GM19328 (cell line): ENCODE results near the gene FNBP1.

Experiments used
- ATAC-seq: cut with Tn5 transposase; IDR thresholded peaks from one replicate; pipeline ENCODE4 v1.9.1; 2021; ENCODE audit warnings: mild to moderate bottlenecking, moderate library complexity; ENCODE audit not compliant: unreplicated experiment

Gene FNBP1

DNA sequence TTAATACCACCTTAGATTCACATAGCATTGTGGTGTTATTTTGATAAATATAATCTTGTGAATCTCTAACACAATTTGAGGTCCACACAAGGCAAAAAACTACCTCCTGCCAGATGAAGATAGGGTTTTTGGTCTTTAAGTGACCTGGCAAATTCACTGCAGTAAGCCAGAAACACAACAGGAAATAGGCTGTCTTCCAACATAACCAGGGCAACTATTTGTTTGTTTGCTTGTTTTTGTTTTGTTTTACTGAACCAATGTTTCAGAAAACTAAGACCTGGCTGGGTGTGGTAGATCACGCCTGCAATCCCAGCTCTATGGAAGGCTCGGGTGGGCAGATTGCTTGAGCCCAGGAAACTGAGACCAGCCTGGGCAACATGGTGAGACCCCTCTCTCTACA lies 112.2 kb downstream of the FNBP1 start:
- ATAC-seq = no peak

DNA sequence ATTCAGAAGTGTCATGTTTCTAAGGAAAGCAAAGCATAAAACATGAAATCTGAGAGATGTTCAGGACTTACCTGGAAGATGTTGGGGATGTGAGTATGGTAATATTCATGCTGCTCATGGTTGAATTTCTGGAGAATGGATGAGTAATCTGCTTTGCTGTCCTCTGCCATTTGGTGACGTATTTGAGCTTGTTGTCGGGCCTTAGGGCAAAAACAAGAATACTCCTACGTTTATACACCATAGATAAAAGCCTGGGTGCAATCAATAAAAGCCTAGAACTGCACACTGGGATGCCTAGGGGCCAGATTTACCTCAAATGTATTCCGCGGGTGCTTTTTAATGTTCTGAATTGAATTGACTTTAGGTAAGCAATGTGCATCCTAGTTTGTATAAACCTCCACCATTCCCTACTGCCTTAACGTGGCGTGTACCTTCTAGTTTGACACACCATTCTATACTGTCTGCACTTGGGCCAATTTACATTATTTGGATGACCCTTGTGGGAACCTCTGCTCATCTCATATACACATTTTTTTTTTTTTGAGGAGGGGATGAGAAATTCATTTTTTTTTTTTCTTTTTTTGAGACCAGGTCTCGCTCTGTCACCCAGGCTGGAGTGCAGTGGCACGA lies 113.4 kb downstream of the FNBP1 start:
- no peak for ATAC-seq

DNA sequence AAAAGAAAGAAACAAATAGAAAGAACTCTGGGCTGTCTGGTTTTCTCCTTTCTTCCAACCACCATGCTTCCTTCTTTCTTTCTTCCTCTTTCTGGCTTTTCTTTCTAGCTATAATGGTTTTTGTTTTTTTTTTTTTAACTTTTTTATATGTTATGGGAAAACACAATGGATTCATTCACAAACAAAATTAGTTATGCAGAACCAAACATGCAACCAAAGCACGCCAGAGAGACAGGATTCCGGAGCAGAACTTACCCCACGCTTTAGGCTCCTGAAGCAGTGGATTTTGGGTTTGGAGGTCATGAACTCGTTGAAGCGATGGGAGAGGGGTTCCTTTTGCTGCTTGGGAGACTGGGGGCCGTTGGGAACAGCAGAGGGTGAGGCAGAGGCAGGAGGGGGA lies 119.4 kb downstream of the FNBP1 start:
- ATAC-seq = no peak

DNA sequence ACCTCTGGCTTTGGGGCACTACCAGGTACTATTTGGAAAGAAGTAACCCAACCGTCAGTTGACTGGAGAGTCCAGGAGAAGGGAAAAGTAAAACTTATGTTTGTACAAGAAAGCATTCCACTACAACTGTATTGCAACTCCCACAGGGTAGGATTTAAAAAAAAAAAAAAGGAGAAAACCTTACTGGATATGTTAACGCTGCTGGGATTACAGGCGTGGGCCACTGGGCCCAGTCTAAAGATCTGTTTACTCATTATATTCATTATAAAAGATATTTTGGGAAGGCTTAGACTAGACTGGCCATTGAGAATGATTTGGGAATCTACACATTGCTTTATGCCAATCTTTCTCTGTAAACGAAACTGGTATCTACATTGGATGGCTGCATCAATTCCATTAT lies 121.1 kb downstream of the FNBP1 start:
- no peak for ATAC-seq

DNA sequence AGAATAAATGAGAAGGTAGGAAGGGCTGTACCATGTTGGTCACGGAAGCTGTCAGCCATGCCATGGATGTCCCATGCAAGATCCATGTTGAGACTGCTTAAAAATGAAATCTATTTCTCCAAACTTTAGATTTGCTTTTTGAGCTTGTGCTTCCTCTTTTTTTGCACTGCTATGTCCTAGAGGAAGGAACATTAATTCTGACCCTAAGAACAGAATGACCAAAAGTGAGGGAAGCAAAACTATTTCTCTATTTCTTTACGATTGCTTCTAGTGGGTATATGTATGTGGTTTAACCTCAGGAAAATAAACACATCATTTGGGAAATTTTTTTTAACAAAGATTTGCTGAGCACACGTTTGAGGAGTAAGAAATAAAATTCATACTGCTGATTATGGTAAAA lies 123.1 kb downstream of the FNBP1 start:
- ATAC-seq = no peak

DNA sequence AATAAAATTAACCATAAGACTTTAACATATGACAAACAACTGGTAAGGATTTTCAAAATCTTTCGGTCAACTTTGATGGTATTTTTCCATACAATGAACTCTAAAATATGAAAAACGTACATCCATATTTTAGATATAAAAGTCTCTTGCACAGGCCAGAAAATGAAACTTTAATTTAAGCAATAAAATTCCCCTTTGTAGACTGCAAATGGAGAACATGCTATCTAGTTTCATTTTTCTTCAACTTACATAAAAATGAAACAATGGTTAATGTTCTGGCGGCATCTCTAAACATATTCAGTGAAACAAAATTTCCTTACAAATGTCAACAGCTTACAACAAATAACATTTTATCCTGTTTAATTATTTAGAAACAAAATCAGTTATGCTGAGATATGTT lies 123.7 kb downstream of the FNBP1 start:
- no peak for ATAC-seq

DNA sequence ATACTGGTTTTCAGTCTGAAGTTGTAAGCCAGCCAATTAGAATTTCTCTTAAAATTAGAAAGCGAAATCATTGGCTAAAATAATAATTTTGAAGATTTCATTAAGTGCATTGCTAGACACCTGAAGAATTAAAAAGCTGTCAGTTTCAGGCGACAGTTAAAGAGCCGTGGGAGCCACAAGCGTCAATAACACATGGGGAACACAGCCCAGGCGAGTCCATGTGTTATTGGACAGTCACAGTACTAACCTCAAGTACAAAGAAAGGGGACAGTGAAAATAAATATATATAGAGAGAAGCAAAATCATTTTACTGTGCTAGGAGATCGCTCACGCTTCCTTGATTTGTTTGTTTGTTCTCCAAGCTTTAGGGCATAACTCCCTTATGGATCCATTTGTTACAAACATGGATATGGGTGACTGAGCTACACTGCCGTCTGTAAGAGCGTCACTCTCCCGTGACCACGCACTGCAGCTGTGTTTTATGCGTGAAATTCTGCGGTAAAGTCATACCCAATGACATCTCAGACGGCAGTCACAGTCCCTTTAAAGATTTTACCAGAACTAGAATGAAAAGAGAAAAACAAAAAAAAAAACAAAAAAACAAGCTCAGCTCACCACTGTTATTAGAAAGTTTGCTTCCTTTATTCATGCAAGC lies 124.6 kb downstream of the FNBP1 start:
- ATAC-seq = no peak

DNA sequence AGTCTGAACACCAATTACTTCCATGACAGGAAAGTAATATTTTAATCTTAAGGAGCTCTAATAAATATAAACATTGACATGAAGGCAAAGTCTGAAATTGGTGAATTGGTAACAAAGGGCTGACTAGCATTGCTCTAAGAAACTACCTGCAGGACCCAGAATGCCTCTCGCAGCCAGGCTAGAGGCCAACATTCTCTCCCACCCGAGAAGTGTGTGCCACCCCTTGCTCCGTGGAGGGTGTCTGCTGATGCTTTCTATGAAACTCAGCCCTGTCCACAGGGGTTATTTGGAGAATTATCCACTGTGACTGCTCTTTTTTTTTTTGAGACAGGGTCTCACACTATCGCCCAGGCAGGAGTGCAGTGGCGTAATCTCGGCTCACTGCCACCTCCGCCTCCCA lies 126.3 kb downstream of the FNBP1 start:
- ATAC-seq = no peak

DNA sequence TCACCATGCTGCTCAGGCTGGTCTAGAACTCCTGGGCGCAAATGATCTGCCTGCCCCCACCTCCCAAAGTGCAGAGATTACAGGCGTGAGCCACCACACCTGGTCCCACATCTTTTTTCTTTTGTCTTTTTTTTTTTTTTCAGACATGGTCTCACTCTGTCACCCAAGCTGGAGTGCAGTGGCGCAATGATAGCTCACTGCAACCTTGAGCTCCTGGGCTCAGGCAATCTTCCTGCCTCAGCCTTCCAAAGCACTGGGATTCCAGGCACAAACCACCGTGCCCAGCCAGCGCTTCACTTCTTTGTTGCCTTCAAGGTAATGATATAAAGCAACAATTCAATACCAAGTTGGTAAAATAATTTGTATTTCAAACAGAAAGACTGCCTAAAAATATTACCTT lies 128.9 kb downstream of the FNBP1 start:
- no peak for ATAC-seq

DNA sequence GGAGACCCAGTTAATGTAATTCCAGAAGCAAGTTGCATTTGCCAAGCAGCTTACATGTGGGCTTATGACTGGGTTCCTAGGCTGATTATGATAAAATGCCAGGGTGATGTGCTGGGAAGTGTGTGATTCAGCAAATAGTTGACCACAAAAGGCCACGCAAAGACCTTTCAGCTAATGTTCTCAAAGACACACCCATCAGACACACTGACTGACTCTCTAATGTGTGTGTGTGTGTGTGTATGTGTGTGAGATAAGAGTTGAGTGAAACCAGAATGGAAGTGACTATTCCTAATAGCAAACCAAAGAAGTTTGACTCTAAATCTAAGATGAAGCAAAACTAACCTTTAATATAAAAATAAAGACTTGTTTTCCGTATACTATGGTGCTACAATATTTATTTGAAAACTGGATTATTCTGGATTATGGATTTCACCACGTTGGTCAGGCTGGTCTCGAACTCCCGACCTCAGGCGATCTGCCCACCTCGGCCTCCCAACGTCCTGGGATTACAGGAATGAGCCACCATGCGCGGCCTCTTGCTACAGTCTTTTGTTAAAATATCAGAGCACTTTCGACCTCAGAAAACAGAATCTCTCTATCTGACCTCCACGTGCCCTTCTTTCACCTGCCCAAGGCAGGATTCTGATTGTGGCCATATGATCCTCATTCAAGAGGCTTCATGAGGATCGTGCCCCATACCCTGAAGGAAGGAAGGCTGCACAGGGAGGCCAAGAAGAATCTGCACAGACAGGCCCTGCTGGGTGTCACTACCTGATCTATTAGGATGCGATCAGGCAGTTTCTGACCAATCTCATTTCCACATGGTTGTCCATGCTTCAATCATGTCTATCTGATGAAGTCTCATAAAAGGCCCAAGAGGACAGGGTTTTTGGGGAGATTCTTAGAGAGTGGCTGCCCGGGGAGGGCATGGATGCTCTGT lies 132.1 kb downstream of the FNBP1 start:
- no peak for ATAC-seq

DNA sequence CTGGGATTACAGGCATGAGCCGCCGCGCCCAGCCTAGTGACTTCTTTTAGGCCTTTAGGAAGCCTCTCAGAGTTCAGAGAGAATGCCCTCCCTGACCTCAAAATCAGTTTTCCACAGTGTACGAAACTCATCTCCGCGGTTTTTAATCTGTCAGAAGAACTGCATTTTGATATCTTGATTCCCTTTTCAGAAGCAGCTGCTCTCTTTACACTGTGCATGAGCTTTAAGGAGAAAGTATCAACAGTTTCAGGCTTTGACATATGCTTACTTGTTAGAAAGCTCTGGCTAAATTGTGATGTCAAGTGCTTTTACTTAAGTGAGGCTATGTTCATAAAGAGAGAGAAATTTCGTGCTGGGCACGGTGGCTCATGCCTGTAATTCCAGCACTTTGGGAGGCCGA lies 133.1 kb downstream of the FNBP1 start:
- ATAC-seq = no peak

DNA sequence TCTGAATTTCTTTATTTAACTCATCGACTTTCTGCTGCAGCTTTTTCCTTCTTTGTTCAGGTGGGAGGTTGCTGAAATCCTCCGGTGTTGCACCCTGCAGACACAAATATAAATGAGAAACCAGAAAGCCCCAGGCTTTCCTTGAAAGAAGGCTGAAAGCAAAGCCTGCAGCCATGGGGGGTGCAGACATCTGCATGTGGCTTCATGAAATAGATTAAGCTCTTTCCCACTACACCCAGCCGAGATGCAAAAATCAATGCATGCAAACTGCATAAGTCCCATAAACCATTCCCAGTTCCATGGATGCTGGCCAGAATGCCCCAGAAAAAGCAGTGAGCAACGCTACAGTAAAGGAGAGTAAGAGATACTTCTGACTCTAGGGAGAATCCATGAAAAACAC lies 134.1 kb downstream of the FNBP1 start:
- no peak for ATAC-seq

DNA sequence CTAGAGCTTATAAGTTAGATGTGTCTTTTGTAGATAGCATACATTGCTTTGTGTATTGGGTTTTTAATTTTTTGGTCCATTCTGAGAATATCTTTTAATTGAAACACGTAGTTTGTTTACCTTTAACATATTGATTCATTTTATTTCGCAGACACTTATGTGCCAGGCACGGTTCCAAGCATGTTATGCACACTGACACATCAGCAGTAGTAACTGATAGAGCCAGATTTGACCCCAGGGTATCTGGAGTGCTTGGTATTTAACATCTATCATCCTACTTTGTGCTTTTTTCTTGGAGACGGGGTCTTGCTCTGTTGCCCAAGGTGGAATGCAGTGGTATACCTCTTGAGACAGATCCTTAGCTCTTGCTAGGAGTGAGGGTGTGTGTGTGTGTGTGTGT lies 135.8 kb downstream of the FNBP1 start:
- no peak for ATAC-seq

DNA sequence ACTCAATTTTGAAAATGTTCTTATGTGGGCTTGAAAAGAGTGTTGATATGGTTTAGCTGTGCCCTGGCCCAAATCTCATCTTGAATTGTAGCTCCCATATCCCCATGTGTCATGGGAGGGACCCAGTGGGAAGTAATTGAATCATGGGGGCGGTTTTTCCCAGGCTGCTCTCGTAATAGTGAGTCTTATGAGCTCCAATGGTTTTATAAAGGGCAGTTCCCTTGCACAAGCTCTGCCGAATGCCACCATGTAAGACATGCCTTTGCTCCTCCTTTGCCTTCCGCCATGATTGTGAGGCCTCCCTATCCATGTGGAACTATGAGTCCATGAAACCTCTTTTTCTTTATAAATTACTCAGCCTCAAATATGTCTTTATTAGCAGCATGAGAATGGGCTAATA lies 136.7 kb downstream of the FNBP1 start:
- no peak for ATAC-seq

DNA sequence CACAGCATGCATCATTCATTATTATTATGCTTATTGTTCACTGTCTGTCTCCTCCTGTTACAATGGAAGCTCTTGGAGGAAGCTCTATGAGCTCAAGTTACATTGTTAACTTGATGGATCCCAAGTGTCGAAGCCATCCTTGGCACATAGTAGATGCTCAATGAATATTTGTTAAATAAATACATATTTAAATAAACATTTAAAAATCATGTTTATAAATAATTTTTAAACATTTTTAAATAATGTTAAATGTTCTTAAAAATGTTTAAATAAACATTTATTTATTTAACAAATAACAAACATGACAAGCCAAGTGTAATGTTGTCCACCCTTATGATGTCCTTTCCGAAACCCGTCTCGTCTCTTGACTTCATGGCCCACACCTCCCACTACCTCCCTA lies 138.3 kb downstream of the FNBP1 start:
- ATAC-seq = no peak

DNA sequence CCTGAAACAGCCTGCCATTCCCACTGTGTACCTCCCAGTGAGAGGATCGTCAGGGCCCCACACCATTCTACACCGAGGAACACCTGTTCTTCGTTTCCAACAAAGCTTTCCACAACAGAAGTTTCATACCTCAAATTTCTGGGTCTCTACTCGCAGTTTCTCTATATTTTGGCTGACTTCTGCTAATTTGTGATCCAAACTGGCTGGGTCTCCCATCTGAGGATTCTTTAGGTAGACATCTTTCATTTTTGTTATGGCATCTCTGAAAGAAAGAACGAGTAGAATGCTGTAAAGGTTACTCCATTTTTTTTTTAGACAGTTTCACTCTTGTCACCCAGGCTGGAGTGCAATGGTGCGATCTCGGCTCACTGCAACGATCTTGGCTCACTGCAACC lies 140.3 kb downstream of the FNBP1 start:
- no peak for ATAC-seq

DNA sequence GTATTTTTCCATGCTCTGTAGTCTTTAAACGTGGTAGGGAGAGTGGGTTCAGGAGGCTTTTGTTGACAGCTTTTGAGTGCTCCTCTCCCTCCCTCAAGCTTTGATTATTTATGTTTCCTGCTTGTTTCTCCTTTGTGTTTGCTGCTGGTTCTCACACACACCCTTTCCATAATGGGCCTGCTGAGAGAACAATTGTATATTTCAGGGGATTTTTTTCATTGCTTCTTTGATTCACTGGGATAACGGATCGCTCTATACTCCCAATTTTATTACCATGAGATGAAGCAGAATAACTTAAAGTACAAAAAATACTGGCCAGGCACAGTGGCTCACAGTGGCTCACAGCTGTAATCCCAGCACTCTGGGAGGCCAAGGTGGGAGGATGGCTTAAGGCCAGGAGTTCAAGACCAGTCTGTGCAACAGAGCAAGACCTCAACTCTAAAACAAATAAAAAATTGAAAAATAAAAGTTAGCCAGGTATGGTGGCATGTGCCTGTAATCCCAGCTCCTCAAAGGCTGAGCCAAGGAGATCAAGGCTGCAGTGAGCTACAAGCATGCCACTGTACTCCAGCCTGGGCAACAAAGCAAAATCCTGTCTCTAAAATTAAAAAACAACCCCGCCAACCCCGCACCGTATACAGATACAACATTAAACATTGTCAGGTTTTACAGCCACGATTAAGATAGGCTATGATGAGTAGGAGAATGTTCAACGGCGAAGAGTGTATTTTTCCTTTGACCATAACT lies 140.8 kb downstream of the FNBP1 start:
- ATAC-seq = no peak

DNA sequence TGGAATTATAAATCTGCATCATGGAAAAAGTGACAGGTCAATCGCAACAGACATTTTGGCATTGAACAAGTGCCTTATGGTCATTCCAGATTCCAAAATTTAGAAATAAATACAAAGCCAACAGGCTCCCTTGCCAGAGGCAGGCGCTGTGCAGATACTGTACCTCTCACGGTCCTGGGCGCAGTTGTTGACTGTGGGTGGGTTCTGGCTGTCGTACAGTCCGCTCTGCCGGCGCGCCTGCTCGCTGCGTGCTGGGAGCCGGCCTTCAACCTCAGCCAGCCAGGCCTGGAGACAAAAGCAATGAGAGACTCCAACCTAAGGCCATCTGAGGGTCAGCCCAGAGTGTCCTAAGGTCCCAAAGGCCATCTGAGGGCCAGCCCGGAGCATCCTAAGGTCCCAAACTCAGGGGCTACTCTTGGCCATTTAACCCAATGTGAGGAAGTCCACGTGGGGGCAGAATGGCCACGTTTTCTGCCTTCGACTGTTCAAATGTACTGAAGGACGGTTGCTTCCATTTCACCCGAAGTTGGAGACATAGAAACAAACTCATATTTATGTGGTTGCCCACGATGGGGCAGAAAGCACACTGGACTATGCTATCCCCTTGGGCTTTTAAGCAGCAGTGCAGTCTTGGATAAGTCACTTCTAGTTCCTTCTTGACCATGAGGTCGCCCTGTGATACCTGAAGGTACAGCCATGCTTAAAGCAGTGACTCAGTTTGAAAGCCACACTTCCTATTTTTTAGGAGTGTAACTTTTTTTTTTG lies 142.5 kb downstream of the FNBP1 start:
- peak; percentile 55 for ATAC-seq

DNA sequence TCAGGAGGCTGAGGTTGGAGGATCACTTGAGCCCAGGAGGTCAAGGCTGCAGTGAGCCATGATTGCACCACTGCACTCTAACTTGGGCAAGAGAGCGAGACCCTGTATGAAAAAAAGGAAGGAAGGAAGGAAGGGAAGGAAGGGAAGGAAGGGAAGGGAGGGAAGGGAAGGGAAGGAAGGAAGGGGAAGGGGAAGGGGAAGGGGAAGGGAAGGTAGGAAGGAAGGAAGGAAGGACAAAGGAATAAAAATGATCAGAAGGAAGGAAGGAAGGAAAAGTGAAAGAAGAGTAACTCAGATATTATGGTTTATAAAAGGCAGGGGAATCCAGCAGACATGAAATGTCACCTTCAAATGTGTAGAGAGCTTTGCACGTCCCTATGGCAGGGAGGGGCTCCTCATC lies 143.4 kb downstream of the FNBP1 start:
- no peak for ATAC-seq

DNA sequence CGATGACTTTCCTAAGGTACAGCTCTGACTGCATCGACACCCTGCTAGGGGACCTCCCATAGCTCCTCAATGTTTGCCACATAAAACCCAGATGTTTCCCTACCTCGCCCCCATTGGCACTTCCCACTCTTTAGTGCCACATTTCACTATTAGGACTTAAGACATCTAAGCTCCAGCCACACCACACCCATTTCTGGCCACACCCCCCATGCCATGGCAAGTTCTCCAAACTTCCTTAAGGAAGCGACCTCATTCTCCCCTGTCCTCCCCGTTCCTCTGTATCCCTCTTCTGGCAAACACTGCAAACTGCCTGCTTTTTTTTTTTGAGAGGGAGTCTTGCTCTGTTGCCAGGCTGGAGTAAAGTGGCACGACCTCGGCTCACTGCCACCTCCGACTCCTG lies 144.8 kb downstream of the FNBP1 start:
- no peak for ATAC-seq

DNA sequence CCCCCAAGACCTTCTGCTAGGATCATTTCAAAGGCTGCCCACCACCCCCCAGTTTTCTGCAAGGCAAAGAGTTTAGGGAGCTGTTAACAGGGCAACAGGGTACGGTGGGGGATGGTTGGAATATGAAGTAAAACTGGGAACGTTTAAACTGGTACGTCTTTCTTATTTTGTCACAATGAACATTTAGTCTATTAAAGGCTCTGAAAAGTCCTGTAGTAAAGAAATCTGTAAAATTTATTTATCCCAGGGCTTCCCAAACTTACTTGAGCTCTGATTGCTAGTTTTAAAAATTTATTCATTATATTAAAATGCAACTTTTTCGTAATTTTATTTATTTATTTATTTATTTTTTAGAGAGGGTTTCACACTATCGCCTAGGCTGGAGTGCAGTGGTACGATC lies 145.7 kb downstream of the FNBP1 start:
- ATAC-seq = no peak
